Heart left ventricle (tissue), 16 donors: ENCODE results near the gene STAC. TPM values are rescaled to one million over a fixed set of nuclear protein-coding genes. Genes with fewer than 3 reads are reported as not detected.

Experiments used
- ATAC-seq, 4 donors: fragments of 200-7000 bp; cut with Tn5 transposase; one replicate each; pipeline ENCODE4 v1.9.1; 2020 to 2022; ENCODE audit warnings: moderate library complexity in 4 of 4, mild to moderate bottlenecking in 3 of 4, moderate number of reproducible peaks in 1 of 4
- DNase-seq, 5 donors: peaks; one replicate each; pipeline ENCODE4 v3.0.0-alpha.2; 2020
- H3K27ac ChIP-seq, 12 donors: fragments of 200-600 bp; sonication (generic) in 4 of 12; one replicate each; pipeline versions ENCODE4 v1.5.0 to v1.8.0; 2016 to 2022; ENCODE audit warnings: mild to moderate bottlenecking in 2 of 12
- H3K27me3 ChIP-seq, 9 donors: fragments of 200-600 bp; sonication (generic) in 2 of 9; one replicate each; pipeline versions ENCODE4 v1.5.1 to v1.8.0; 2016 to 2022; ENCODE audit warnings: mild to moderate bottlenecking in 3 of 9
- H3K36me3 ChIP-seq, 9 donors: fragments of 200-600 bp; sonication (generic) in 2 of 9; one replicate each; pipeline versions ENCODE4 v1.5.0 to v1.8.0; 2018 to 2022; ENCODE audit warnings: mild to moderate bottlenecking in 2 of 9
- H3K4me1 ChIP-seq, 12 donors: fragments of 200-600 bp; sonication (generic) in 4 of 12; one replicate each; pipeline versions ENCODE4 v1.5.0 to v1.8.0; 2016 to 2022; ENCODE audit warnings: mild to moderate bottlenecking in 3 of 12
- H3K4me3 ChIP-seq, 12 donors: fragments of 200-600 bp; sonication (generic) in 4 of 12; one replicate each; pipeline versions ENCODE4 v1.5.0 to v1.8.0; 2017 to 2022; ENCODE audit warnings: mild to moderate bottlenecking in 9 of 12, moderate library complexity in 4 of 12
- H3K9me3 ChIP-seq, 12 donors: fragments of 200-600 bp; sonication (generic) in 4 of 12; one replicate each; pipeline versions ENCODE4 v1.5.0 to v1.8.0; 2016 to 2022; ENCODE audit warnings: mild to moderate bottlenecking in 1 of 12
- CTCF ChIP-seq, 12 donors: fragments of 200-600 bp; sonication (generic) in 4 of 12; IDR thresholded peaks; one replicate each; pipeline versions ENCODE4 v1.5.0 to v1.8.0; 2018 to 2022; ENCODE audit warnings: antibody characterized with exemption in 12 of 12, mild to moderate bottlenecking in 5 of 12
- POLR2A ChIP-seq, 2 donors: fragments of 450-650 bp; IDR thresholded peaks; one replicate each; pipeline ENCODE4 v1.6.1; 2017; ENCODE audit warnings: antibody characterized with exemption in 2 of 2, mild to moderate bottlenecking in 2 of 2, moderate library complexity in 2 of 2
- WGBS, 4 donors: extraction: QIAGEN DNeasy Blood & Tissue Kit in 2 of 4; methylation state at CpG; one replicate each; pipeline versions ENCODE4 v1.1.5 to v1.1.7; 2013 to 2018; 5-methylcytosine and 5-hydroxymethylcytosine counted together
- intact Hi-C, 10 donors: fragments of 100-400 bp; cut with DNase I; formaldehyde crosslinking; loops; one replicate each; pipeline versions ENCODE4 v1.11.1 to v1.14.2; 2022
- polyA plus RNA-seq, 2 donors: library from polyadenylated mRNA; stranded (reverse); fragments of 200-250 nt; gene quantifications; one replicate each; pipeline ENCODE4 v1.2.3, GENCODE V29; 2013
- total RNA-seq, 9 donors: library from RNA; depleted of rRNA in 2 of 9; stranded (reverse); fragments of >200 nt in 2 of 9; fragmentation: NEBNext Ultra II Directional in 3 of 9; extraction: Animal tissue kit (Norgen Biotek cat#: 25700) in 3 of 9; gene quantifications; one replicate each; pipeline versions ENCODE4 v1.1.0 to v1.2.4, GENCODE V29; 2016 to 2023
- donor health status: ischemic (EF 13 %, LVEDD 7.1; RV severe dilation, severe dysfunction).
- donor health status: healthy with polysubstance abuse.
- donor health status: DM: no; HTN: yes; CAD: no.
- donor health status: DM: no; HTN: no; CAD: no.
- donor health status: ischemic (EF 25% LVEDD 6.9; RV normal size, moderate dysfunction).
- donor health status: ischemic (EF 25% LVEDD 5.7; RV mildly dilated, moderate dysfunction).
- donor health status: healthy.
- donor health status: DM: yes; HTN: yes; CAD: no.
- donor health status: ischemic (EF 35%, LVEDD 5.7; RV mildly dilated, moderate dysfunction).
- donor health status: nonischemic (EF 11% LVEDD 7.7; RV severe dilation, severe dysfunction).
- donor health status: DM: yes; HTN: yes; CAD: no.
- donor health status: PGD.
- donor health status: ischemic (EF 29% LVEDD 5.4; RV normal size, mild dysfunction).
- donor health status: nonischemic (EF 23%, LVEDD 6.1; RV moderate dilation, normal function).

Gene STAC
- total and polyA plus RNA-seq, 11 donors = 0.11 to 1.3 (median 0.44) TPM; not detected in 1

GRCh38 chr3:36538136-36538749 lies 157.9 kb downstream of the STAC start:
- H3K4me1 ChIP-seq = peaks cover 0 to 3% (median 0%) of the 10 kb centered on the region in 12 donors
- H3K36me3 ChIP-seq = no peaks in the 10 kb centered on the region
- H3K9me3 ChIP-seq = peaks cover 0 to 19% (median 3%) of the 10 kb centered on the region in 12 donors
- H3K4me3 ChIP-seq = no peak overlapping the region
- intact Hi-C loops = no loop called here
- TF ChIP-seq POLR2A (IDR thresholded peaks at IDR 0.05) = no peak
- no peak for TF ChIP-seq CTCF (IDR thresholded peaks at IDR 0.05)
- no peak overlapping the region for H3K27ac ChIP-seq
- no peak for DNase-seq
- no peaks in the 10 kb centered on the region for H3K27me3 ChIP-seq
- WGBS, 4 donors = 83 to 90% (median 87%) methylated on average over 4 of the region's 4 CpGs
- no peak for ATAC-seq

GRCh38 chr3:36540888-36541518 lies 160.7 kb downstream of the STAC start:
- WGBS, 4 donors = 56 to 64% (median 61%) methylated on average over 3 of the region's 3 CpGs
- Histone ChIP-seq H3K36me3 (no peaks in the 10 kb centered on the region), H3K9me3 (peaks cover 0 to 10% (median 0%) of the 10 kb centered on the region in 12 donors), H3K4me1 (peaks cover 0 to 6% (median 0%) of the 10 kb centered on the region in 12 donors), H3K4me3 (no peak overlapping the region), H3K27ac (no peak overlapping the region), H3K27me3 (no peaks in the 10 kb centered on the region)
- TF ChIP-seq CTCF (IDR thresholded peaks at IDR 0.05) (peak; percentile 13 to 67 (median 37)), POLR2A (IDR thresholded peaks at IDR 0.05) (no peak)
- DNase-seq = no peak
- no peak for ATAC-seq
- intact Hi-C loops = no loop called here

DNA sequence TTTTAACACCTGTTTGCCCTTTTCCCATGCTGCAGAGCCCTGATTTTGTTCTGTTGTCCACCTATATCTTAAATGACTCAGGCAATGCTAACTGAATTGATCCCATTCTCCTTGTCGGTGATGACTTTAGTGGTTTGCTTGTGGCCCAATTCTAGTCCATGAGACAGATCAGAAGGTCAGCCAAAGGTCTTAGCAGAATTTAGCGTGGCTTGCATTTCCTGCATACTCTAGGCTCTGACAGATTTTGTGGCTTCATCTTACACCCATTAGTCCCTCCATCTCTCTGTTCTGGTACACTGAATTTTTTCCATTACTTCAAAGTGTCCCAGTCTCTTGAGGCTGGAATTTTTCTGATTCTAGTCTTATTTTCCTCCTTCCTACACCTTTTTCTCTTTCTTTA lies 161.9 kb downstream of the STAC start:
- Histone ChIP-seq H3K36me3 (no peaks in the 10 kb centered on the region), H3K4me1 (peaks cover 0 to 6% (median 0%) of the 10 kb centered on the region in 12 donors), H3K9me3 (peaks cover 0 to 3% (median 0%) of the 10 kb centered on the region in 12 donors), H3K27ac (no peak overlapping the region), H3K27me3 (no peaks in the 10 kb centered on the region), H3K4me3 (no peak overlapping the region)
- DNase-seq (no peak), ATAC-seq (no peak)
- TF ChIP-seq CTCF (IDR thresholded peaks at IDR 0.05) (no peak), POLR2A (IDR thresholded peaks at IDR 0.05) (no peak)
- WGBS, 4 donors = 24 to 45% (median 30%) methylated on average over 2 of the region's 2 CpGs
- intact Hi-C loops = no loop called here

GRCh38 chr3:36543276-36543997 lies 163.1 kb downstream of the STAC start:
- no peak overlapping the region for H3K4me3 ChIP-seq
- no peak for DNase-seq
- no peaks in the 10 kb centered on the region for H3K27me3 ChIP-seq
- peaks cover 0 to 5% (median 0%) of the 10 kb centered on the region in 12 donors for H3K9me3 ChIP-seq
- H3K36me3 ChIP-seq = no peaks in the 10 kb centered on the region
- intact Hi-C loops = no loop called here
- WGBS, 4 donors = 66 to 74% (median 71%) methylated on average over 5 of the region's 5 CpGs
- no peak overlapping the region for H3K27ac ChIP-seq
- TF ChIP-seq CTCF (IDR thresholded peaks at IDR 0.05) = no peak
- no peak for TF ChIP-seq POLR2A (IDR thresholded peaks at IDR 0.05)
- no peak for ATAC-seq
- H3K4me1 ChIP-seq = peaks cover 0 to 6% (median 0%) of the 10 kb centered on the region in 12 donors
